Stimulated activated CD8-positive, alpha-beta memory T cell treated with anti-CD3 and anti-CD28 coated beads, Interleukin-7, amount 100 ng/mL, for 1 hour (primary cell): ENCODE results near the gene NEURL1B.
"Not testable (repeated sequence)": the region's sequence is repeated elsewhere in the genome, so short reads cannot be mapped to it uniquely, and the experiment has no call there.

Experiments
- DNase-seq, 2 donors: peaks; one replicate each; pipeline ENCODE4 v3.0.0-alpha.2; 2020; ENCODE audit warnings: low read depth in 2 of 2

Gene NEURL1B

DNA sequence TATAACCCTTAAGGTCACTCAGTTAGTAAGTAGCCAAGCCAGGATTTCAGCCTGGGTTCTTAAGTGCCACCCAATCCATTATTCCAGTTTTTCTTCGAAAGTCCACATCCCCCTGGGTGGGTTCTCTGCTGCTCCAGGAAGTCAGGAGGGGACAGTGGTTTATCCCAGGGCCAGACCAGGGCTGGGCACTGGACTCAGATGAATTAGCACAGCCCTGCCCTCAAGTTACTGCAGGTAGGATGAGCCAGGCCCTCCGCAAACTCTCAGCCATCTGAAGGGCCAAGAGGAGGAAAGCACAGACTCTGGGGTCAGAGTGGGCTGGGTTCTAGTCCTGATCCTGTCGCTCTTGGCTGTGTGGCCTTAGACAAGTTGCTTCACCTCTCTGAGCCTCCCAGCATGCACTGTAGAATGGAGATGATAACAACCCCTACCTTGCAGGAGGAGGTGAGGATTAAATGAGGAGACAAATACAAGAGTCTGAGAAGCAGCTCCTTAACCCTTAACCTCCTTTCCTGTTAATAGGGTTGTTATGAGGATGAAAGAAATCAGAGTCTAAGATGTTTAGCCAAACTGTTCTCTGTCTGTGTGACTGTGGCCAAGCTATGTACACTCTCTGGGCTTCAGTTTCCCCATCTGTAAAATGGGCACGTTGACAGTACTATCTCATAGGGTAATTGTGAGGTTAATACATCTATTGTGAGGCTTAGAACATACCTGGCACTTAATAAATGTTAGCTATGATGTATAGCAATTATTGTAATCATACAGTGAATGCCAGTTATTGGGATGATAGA lies 6.8 kb upstream of the NEURL1B start:
- DNase-seq: no peak

DNA sequence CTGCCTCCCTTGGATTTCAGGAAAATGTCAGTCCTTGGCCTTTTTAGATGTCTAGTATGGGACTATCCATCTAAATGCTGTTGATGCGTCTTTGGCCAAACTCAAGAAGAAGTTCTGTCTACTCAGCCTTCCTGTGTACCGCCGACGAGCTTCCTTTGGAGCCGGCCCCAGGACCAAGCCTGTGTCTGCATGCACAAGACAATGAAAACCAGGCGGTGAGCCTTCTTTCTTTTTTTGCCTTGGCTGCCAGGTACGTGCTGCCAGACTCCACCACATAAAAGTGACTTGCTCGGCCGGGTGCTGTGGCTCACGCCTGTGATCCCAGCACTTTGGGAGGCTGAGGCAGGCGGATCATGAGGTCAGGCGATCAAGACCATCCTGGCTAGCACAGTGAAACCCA lies 6.0 kb upstream of the NEURL1B start:
- no peak for DNase-seq

DNA sequence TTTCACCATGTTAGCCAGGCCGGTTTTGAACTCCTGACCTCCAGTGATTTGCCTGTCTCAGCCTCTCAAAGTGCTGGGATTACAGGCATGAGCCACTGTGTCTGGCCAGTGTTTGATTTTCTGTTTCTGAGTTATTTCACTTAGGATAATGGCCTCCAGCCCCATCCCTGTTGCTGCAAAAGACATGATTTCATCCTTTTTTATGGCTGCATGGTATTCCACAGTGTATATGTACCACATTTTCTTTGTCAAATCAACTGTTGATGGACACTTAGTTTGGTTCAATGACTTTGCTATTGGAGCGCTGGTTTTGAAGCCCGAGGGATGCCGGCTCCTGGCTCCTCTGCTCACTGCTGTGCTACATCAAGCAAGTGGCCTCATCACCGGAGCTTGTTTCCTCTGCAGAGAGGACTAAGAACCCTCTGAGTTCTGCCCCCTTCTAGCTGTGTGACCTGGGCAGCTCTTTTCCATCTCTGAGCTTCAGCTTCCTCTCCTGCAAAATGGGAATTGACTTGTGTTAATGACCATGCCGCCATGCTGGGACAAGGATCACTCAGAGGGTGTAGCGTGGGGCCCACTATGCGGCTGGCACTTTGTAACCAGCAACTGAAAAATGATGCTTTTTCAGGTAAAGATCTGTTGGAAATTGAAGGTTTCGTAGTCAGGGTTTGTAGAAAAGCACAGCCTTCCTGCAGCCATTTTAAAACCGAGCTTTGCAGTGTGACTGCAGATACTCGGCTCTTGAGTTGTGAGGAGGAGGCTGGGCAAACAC lies 4.6 kb upstream of the NEURL1B start:
- no peak for DNase-seq

DNA sequence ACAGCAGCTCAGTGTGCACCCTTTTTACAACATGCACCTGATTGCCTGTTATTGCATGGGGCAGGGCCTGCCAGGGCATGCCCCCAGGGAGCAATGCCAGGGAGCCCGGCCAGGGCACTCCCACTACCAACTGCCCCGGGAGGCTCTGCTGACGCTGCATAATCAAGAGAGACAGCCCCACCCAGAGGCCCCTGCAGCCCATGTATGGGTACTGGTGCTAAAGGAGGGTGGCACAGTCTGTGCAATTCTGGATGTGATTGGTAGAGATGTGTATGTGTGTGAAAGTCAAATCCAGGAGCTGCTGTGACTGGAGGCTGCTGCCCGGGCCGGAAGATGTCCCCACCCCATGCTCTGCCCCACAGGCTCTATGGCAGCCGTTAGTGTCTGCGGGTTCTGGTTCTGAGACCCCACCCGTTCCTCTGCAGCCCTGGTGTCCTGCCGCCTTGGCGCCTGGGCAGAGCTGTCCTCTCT lies 3.9 kb upstream of the NEURL1B start:
- no peak for DNase-seq

DNA sequence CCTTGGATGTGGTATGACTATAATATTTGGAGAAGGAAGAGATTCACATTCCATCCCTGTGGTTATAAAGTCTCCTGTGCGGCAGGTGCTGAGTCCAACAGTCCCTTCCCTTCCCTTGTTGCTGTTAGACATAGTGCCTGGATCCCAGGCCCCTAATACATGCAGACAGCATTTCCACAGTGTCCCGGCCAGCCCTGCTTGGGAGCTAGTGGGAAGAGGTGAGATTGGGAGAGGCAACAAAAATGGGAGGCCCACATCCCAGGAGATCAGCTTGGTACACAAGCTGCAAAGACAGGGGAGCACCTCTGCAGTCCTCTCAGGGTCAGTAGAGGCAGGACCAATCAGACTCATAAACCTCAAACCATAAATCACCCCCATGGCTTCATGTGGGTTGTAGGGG lies 3.3 kb upstream of the NEURL1B start:
- no peak for DNase-seq

DNA sequence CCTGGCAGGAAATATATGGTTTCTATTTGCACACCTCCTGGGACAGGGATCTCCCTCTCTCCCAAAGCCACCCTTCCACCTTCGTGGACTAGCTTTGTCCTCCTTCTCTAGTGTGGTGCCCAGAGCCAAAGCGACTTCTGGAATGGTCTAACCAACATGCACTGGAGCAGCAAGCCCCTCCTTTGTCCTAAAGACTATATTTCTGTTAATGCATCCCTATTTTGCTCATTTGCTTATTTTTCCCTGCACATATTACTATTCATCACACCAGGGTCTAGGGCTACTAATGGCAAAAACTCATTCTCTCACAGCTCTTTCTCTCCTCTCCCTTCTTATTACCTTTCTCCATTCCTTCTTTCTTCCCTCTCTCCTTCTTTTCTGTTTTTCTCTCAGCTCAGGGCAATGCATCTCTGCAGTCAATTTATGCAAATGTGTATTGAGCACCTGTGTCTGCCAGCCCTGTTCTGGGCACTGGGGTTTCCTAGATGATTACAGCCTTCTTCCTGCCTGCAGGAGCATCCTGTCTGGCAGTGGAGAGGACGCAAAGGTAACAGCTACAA lies 2.8 kb upstream of the NEURL1B start:
- no peak for DNase-seq

DNA sequence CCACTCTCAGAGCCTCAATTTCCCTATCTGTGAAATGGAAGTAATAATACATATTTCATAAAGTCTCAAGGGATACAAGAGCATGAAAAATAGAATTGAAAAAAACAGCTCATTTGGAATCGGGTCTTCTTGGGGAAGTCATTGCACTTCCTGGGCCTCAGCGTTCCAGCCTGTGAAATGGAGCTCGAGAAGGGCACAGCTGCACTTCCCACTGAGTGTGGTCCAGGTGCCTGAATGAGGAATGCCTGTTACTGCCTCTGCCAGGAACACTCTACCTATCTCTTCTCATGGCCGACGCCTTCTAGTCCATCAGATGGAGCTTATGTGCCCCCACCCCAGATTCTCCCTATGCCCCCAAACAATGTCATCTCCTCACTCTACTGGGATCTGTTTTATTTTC lies 924 bp upstream of the NEURL1B start:
- DNase-seq: no peak

DNA sequence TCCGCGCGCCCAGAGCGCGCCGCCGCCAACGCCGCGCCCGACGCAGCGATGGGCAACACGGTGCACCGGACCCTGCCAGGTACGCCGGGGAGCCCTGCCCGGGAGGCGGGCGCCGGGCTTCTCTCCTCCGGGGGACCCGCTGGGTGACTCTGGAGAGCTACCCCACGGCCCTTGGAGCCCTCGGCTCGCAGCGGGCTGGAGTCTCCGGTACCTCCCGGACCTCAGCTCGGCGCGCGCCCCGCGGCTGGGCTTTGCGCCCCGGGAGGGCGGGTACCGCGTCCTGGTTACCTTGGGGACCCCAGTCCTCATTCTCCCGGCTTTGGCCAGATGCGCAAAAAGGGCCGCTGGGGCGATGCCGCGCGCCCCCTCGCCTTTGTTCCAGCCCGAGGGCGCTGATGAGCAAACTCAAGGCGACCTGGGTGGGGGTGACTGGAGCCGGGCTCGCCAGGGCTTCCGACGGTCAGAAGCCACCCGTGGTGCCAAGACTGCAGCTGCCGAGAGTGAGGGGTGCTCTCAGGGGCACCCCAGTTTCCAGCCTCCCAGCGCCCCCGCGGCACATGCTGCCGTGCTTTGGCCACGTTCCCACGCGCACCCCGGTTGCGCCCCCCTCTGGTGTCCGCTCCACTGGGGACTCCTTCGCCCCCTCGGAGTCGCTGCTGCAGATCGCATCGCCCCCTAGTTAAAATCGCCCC lies 442 bp downstream of the NEURL1B start:
- no peak for DNase-seq

DNA sequence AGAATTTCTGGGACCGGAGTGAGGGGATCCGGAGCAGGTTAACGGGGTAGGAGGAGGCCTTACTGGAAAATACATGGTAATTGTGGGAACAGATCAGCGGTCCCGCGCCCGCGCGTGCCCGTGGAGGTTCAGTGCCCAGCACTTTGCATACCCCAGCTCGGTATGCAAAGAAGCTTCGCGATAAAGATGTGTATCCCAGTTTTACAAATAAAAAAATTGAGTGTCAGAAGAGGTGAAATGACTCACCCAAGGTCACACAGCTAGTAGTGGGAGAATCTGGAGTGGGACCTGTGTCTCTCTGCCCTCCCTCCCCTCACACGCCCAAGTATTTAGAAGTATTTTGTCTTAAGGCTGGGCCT lies 967 bp downstream of the NEURL1B start:
- DNase-seq: no peak

DNA sequence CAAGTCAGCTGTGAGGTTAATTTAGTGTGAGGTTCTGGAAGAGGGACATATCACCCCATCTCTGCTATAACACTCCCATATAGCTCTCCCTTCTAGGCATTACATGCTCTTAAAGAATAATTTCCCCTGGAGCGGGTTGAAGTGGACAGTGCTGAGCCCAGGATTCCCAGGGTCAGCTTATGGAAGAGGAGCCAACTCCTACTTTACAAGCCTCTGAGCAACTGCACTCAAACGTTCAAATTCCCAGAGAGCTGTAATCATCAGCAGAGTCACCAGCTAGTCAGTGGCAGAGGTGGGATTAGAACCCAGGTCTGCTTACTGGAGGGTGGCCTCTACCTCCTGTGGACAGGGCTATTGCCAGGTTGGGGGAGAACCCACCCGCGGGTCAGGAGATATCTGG lies 1.4 kb downstream of the NEURL1B start:
- no peak for DNase-seq

DNA sequence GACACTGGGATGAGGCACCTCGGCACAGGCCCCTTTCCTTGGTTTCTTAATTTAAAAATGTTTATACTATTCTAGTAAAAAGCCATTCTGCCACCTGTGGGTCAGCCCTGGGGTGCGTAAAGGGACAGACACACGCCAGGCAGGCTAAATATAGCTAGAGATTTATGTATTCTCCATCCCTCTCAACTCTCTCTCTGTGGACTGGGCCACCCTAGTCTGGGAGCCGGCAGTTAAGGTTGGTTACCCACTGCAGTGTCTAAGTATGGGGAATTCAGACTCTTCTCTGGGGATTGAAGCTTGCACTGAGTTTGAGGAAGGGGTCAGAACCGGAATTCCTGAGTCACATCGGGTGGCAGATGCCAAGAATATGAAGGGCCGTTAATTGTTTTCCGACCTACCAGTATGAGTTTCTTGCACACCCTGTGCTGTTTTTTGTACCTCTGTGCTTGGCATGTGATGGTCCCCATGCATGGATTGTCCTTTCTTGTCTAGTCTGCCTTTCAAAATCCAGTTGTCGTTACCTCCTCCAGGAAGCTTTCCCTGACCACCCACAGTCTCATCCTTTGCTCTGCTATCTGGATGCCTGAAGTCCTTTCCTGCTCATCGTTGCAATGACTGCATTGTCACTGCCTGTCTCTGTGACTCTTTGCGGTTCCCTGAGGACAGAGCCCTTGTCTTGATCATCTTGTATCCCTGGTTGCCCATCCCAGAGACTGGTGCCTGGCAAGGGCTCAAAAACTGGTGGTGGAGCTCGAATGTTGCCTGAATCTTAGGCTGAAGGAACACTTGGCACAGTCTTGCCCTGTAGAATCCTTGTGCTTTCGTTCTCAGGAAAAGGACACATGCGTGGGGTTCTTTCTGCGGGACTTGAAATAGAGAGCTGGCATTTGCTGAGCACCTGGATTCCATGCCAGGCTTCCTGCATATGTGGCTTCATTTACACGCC lies 2.1 kb downstream of the NEURL1B start:
- no peak for DNase-seq

DNA sequence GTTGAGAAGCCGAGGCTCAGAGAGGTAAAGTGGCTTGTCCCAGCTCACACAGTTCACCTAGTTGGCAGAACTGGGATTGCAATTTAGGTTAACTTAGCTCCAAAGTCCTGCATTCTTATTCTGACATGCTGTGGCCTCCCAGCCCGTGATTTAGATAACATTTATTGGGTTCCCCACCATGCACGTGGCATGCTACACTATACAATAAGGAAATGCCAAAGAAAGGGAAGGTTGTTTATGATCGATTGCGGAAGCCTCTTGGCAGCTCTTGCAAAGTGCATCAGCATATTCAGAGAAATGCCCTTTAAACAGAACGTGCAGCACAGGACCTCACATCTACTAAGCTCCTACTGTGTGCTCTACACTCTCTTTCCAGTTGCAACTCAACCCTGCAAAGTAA lies 3.2 kb downstream of the NEURL1B start:
- DNase-seq: no peak

DNA sequence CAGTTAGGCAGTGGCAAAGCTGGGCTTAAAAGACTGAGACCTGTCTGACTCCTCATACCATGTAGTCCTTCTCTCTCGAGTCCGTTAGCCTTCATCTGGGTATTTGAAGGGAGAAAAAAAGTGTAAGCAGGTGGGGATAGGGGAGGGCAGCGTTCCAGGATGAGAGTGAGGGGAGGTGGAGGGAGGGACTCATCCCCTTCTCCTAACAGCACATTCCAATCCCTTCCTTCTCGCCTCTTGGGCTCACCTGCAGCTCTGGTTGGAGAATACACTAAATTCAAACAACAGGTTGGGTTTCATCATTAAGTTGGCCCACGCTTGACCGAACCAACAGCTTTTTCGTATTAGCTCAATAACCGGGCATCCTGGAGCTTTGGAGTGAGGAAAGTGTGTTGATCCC lies 3.6 kb downstream of the NEURL1B start:
- DNase-seq: no peak

DNA sequence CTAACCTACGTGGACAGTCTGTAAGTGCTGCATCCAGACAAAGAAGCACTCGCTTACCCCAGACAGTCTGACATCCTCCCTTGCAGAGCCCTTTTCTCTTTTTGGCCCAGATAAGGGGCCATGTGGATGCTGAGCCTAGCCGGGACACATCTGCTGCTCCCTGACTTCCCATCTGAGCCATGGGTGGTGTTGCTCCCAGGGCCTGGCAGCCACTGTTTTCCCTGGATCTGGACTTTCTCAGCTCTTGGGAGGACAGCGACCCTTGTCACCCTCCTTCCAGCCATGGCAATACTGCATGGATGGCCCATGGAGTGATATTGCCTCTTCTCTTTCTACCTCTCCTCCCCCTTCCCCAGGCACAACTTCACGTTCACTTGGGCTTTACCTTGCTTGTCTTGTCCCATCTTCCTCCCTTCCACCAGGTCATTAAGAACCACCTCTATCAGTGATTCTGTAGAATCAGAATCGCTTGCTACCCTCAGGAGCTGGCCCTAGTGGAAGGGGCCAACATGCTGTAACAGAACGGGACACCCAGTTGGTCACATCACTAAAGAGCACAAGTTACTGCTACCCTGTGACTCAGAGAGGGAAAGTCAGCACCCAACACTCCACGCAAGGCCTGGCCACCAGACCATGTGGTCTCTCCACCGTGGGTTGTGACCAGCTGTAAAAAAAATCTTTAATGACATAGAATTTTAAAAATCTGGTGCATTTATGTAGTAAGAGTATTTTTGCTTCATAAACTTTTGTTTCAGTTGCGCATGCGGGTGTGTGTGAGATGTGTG lies 4.4 kb downstream of the NEURL1B start:
- no peak for DNase-seq

DNA sequence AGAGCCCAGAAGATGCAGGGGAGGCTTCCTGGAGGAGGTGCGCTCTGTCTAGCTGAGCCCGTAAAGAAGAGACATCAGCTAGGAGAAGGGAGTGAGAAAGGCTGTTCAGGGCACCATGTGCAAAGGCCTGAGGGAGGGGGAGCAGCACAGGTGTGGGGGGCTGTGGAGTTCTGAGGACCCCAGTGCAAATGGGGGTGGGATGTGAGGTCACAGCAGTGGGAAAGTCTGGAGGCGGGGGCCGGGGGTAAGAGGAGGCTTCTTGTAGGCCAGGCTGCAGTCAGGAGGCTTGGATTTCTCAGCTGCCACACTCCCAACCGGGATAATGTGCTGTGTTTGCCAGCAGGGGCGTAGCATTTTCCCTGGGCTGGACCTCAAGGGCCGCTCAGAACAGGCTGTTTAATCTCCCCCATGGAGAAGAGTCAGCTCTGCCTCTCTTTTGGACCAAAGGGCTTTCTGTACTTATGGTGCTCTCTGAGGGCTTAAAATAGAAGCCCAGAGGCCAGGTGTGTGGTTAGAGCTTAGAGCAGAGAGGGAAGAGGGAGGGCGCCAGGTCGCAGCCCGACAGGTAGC lies 5.7 kb downstream of the NEURL1B start:
- no peak for DNase-seq

DNA sequence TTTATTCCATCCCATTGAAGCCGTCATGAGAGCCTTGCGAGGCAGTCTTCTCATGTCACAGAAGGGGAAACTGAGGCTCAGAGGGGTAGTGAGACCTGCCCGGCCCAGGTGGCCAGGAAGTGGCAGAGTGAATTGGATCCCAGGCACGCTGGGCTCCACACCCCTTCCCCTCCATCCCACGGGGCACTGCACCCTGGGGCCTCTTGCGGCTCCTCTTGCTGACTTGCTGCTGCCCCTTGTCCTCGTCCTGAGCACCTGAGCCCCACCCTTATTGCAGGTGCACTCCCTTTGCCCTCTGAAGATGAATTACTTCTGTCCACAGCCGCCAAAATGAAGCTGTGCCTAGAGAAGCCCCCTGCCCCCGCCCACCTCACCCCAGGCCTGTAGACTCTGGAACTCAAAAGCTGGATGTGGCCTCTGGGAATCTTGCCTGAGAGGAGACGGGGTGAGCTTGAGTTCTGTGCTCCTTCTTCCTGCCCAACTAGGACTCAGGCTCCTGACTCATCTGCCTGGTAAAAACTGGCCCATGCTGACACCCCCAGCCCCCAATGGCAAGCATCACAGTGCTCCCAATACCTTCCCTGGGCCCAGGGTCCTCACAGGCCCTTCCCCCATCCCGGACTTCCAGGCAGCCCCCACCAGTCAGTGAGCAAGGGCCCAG lies 6.4 kb downstream of the NEURL1B start:
- DNase-seq: no peak

DNA sequence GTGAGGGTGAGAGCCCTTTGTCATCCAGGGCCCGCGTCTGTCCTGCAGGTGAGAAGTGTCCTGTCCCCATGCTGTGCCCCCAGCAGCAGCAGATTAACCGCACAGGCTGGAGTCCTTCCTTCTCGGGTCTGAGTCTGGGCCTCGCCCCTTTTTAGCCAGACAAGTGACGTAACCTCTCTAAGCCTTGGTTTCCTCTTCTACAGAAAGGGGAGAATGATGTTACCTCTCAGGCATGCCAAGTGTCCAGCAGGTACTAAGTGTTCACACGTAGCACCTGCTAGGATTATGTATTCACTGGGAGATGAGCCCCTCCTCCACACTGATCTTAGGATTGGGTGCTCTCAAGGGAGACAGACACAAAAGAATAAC lies 6.9 kb downstream of the NEURL1B start:
- no peak for DNase-seq

DNA sequence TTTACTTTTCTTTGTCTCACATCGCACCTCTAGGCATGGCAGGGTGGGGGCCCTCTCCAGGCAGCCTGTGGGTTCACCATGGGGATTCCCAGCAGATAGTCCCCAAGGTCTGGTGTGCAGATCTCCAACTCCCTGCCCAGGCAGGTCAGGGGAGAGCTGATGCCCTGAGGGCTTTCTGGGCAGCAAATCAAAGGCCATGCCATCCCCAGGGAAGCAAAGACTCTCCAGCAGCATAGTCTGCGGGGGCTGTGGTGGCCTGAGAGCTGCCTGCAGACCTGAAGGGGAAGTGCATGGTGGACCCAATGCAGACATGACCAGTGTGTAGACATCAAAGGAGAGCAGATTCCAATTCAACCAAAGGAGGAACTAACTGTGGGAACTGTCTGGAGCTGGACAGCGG lies 7.7 kb downstream of the NEURL1B start:
- DNase-seq: no peak

DNA sequence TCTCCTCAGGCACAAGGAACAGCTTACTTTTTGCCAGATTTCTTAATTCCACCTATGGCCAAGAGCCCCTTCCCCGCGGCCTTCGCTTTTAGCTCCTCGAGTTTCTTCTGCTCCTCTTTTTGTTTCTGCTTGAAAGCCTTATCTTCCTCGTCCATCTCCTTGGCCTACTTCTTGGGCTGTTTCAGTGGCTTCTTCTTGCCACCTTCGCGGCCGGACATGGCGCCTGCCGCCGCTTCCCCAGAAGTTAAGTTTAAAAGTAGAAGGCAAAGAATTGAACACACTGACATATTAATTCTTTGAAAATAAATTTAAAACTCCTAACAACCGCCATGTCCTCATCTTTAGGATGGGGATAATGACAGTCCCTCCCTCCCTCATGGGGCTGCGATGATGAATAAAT lies 15.4 kb downstream of the NEURL1B start:
- not testable (repeated sequence) for DNase-seq
